ENCODE data around the gene PIK3CG. TPM values are rescaled to one million over a fixed set of nuclear protein-coding genes. Genes with fewer than 3 reads are reported as not detected.

The PIK3CG gene
- total and polyA plus RNA-seq, 8 donors: 0.15 to 21.9 (median 3.1) TPM

GRCh38 chr7:106870983-106871410 lies 5.9 kb downstream of the PIK3CG start:
- H3K4me1 ChIP-seq: peaks cover 0 to 28% (median 0%) of the 10 kb centered on the region in 4 donors
- no peaks in the 10 kb centered on the region for H3K9me3 ChIP-seq
- H3K27me3 ChIP-seq: no peaks in the 10 kb centered on the region
- TF ChIP-seq EP300 (IDR thresholded peaks at IDR 0.05) (no peak), CTCF (IDR thresholded peaks at IDR 0.05) (no peak), POLR2A (IDR thresholded peaks at IDR 0.05) (no peak), POLR2AphosphoS5 (IDR thresholded peaks at IDR 0.05) (no peak)
- intact Hi-C loops (cut with DNase I; ENCODE audit: low total_unique reads): no loop called here
- H3K4me3 ChIP-seq: no peak overlapping the region
- H3K27ac ChIP-seq: peak overlapping the region in 1 of 5 donors; percentile 18
- DNase-seq: peak in 1 of 2 donors; percentile 29
- WGBS, 5 donors: 61 to 89% (median 78%) methylated on average over 1 of the region's 1 CpG
- H3K36me3 ChIP-seq: peaks cover 0 to 16% (median 7%) of the 10 kb centered on the region in 4 donors

- TF ChIP-seq EP300 (IDR thresholded peaks at IDR 0.05): no peak
- no peak for TF ChIP-seq CTCF (IDR thresholded peaks at IDR 0.05)
- no peak for TF ChIP-seq POLR2A (IDR thresholded peaks at IDR 0.05)
- no peak for TF ChIP-seq POLR2AphosphoS5 (IDR thresholded peaks at IDR 0.05)
- Histone ChIP-seq H3K36me3 (peaks cover 0 to 19% (median 7%) of the 10 kb centered on the region in 4 donors), H3K27me3 (no peaks in the 10 kb centered on the region), H3K4me1 (peaks cover 0 to 28% (median 0%) of the 10 kb centered on the region in 4 donors), H3K4me3 (no peak overlapping the region), H3K27ac (peak overlapping the region in 1 of 5 donors; percentile 18), H3K9me3 (no peaks in the 10 kb centered on the region)
- DNase-seq: no peak
- WGBS, 5 donors: 60 to 75% (median 71%) methylated on average over 6 of the region's 6 CpGs
- intact Hi-C loops (cut with DNase I; ENCODE audit: low total_unique reads): no loop called here
These were observed 6.9 kb downstream of the PIK3CG start for GRCh38 chr7:106871793-106872571.

- Histone ChIP-seq H3K4me3 (no peak overlapping the region), H3K4me1 (peaks cover 0 to 22% (median 0%) of the 10 kb centered on the region in 4 donors), H3K27ac (no peak overlapping the region), H3K27me3 (no peaks in the 10 kb centered on the region), H3K36me3 (peaks cover 0 to 16% (median 5%) of the 10 kb centered on the region in 4 donors), H3K9me3 (no peaks in the 10 kb centered on the region)
- 83 to 91% (median 89%) methylated on average over 6 of the region's 6 CpGs for WGBS, 5 donors
- intact Hi-C loops (cut with DNase I; ENCODE audit: low total_unique reads): no loop called here
- DNase-seq: no peak
- TF ChIP-seq EP300 (IDR thresholded peaks at IDR 0.05) (no peak), POLR2AphosphoS5 (IDR thresholded peaks at IDR 0.05) (no peak), POLR2A (IDR thresholded peaks at IDR 0.05) (no peak), CTCF (IDR thresholded peaks at IDR 0.05) (no peak)
These were observed 7.7 kb downstream of the PIK3CG start for GRCh38 chr7:106872763-106873162.

DNA sequence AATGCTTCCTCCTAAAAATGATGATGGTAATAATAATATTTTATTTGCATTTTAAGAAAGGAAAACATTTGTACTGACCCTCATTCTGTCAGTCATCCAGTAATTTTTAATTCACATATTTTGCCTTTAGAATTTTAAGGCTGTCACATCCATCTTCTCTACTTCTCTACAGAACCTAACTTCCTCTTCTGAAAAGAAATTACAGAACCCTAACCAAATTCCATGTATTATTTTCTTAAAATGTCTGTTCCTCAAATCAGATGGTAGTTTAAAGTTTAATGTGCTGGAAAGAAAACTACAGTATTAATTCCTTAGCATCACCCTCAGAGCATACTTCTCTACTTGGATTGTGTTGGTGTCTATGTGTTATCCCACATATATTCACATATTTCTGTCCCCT lies 9.0 kb downstream of the PIK3CG start:
- intact Hi-C loops (cut with DNase I; ENCODE audit: low total_unique reads): no loop called here
- Histone ChIP-seq H3K27ac (no peak overlapping the region), H3K9me3 (no peaks in the 10 kb centered on the region), H3K36me3 (peaks cover 0 to 9% (median 0%) of the 10 kb centered on the region in 4 donors), H3K4me3 (no peak overlapping the region), H3K27me3 (no peaks in the 10 kb centered on the region), H3K4me1 (peaks cover 0 to 19% (median 0%) of the 10 kb centered on the region in 4 donors)
- DNase-seq: no peak
- TF ChIP-seq POLR2A (IDR thresholded peaks at IDR 0.05) (no peak), POLR2AphosphoS5 (IDR thresholded peaks at IDR 0.05) (no peak), EP300 (IDR thresholded peaks at IDR 0.05) (no peak), CTCF (IDR thresholded peaks at IDR 0.05) (no peak)

Measured in stomach (tissue), 9 donors.